WTC11 (cell line): ENCODE data around the gene RNF31. TPM values are rescaled to one million over a fixed set of nuclear protein-coding genes. Genes with fewer than 3 reads are reported as not detected.

Experiments used
- ATAC-seq: fragments of 200-7000 bp; cut with Tn5 transposase; 2 replicates; pipeline ENCODE4 v1.10.0; 2021; ENCODE audit warnings: mild to moderate bottlenecking, moderate library complexity
- CTCF ChIA-PET: fragments of 300-600 bp; sonication (Branson Sonifier 250); formaldehyde crosslinking; loops from one replicate; lab custom pipeline; 2021; ENCODE audit warnings: antibody characterized with exemption; lab: Charles Lee
- POLR2A ChIA-PET: fragments of 350-600 bp; sonication (Branson Sonifier 250); formaldehyde crosslinking; loops from one replicate; lab custom pipeline; 2021; ENCODE audit warnings: antibody characterized with exemption; lab: Charles Lee
- DNase-seq: peaks from one replicate; pipeline ENCODE4 v3.0.0; 2021; ENCODE audit warnings: low spot score
- H3K27ac Mint-ChIP-seq: 2 replicates; pipeline ENCODE4 v1.8.0; 2021; ENCODE audit warnings: mixed read lengths
- H3K27me3 Mint-ChIP-seq: 2 replicates; pipeline ENCODE4 v1.8.0; 2021; ENCODE audit warnings: low read depth, mild to moderate bottlenecking, moderate library complexity, mixed read lengths
- H3K36me3 Mint-ChIP-seq: 2 replicates; pipeline ENCODE4 v1.8.0; 2021; ENCODE audit warnings: mixed read lengths
- H3K4me1 Mint-ChIP-seq: 2 replicates; pipeline ENCODE4 v1.8.0; 2022; ENCODE audit warnings: mixed read lengths
- H3K4me3 Mint-ChIP-seq: 2 replicates; pipeline ENCODE4 v1.8.0; 2021; ENCODE audit warnings: mild to moderate bottlenecking, moderate library complexity, mixed read lengths
- H3K9me3 Mint-ChIP-seq: 2 replicates; pipeline ENCODE4 v1.8.0; 2021; ENCODE audit warnings: mixed read lengths
- ATF2 ChIP-seq: sonication (generic); formaldehyde crosslinking; IDR thresholded peaks from 2 replicates; pipeline ENCODE4 v1.8.1; 2022; ENCODE audit warnings: low read depth, missing genetic modification reagents, borderline replicate concordance
- E2F5 ChIP-seq: sonication (generic); formaldehyde crosslinking; IDR thresholded peaks from 2 replicates; pipeline ENCODE4 v1.8.1; 2022; ENCODE audit warnings: mild to moderate bottlenecking, moderate library complexity, missing genetic modification reagents
- ERG ChIP-seq: fragments of 250-450 bp; sonication (Bioruptor Pico); IDR thresholded peaks from 2 replicates; pipeline ENCODE4 v1.8.0; 2021; ENCODE audit warnings: mild to moderate bottlenecking
- ESRRA ChIP-seq: sonication (generic); formaldehyde crosslinking; IDR thresholded peaks from 2 replicates; pipeline ENCODE4 v1.8.1; 2022; ENCODE audit warnings: mild to moderate bottlenecking, missing genetic modification reagents, borderline replicate concordance
- ETV6 ChIP-seq: sonication (generic); formaldehyde crosslinking; IDR thresholded peaks from 2 replicates; pipeline ENCODE4 v1.8.1; 2022; ENCODE audit warnings: mild to moderate bottlenecking, missing genetic modification reagents
- FOXP4 ChIP-seq: sonication (generic); formaldehyde crosslinking; IDR thresholded peaks from 2 replicates; pipeline ENCODE4 v1.8.0; 2022; ENCODE audit warnings: mild to moderate bottlenecking, missing genetic modification reagents
- IRF2 ChIP-seq: sonication (generic); formaldehyde crosslinking; IDR thresholded peaks from 2 replicates; pipeline ENCODE4 v1.8.0; 2022; ENCODE audit warnings: low read depth, missing genetic modification reagents, borderline replicate concordance
- JUN ChIP-seq: sonication (generic); formaldehyde crosslinking; IDR thresholded peaks from 2 replicates; pipeline ENCODE4 v1.8.0; 2023; ENCODE audit warnings: mild to moderate bottlenecking, missing genetic modification reagents
- MLX ChIP-seq: sonication (generic); formaldehyde crosslinking; IDR thresholded peaks from 2 replicates; pipeline ENCODE4 v1.8.1; 2023; ENCODE audit warnings: mild to moderate bottlenecking, missing genetic modification reagents, moderate library complexity
- NR1H2 ChIP-seq: sonication (generic); formaldehyde crosslinking; IDR thresholded peaks from 2 replicates; pipeline ENCODE4 v1.9.0; 2021; ENCODE audit warnings: mild to moderate bottlenecking, moderate library complexity, missing genetic modification reagents
- NR2C2 ChIP-seq: sonication (generic); formaldehyde crosslinking; IDR thresholded peaks from 2 replicates; pipeline ENCODE4 v1.8.0; 2022; ENCODE audit warnings: mild to moderate bottlenecking, missing genetic modification reagents
- SMAD4 ChIP-seq: sonication (generic); formaldehyde crosslinking; IDR thresholded peaks from 2 replicates; pipeline ENCODE4 v1.8.0; 2022; ENCODE audit warnings: mild to moderate bottlenecking, missing genetic modification reagents
- TCF7 ChIP-seq: sonication (generic); formaldehyde crosslinking; IDR thresholded peaks from 2 replicates; pipeline ENCODE4 v1.8.0; 2022; ENCODE audit warnings: mild to moderate bottlenecking, low read depth, missing genetic modification reagents, moderate library complexity
- TEAD4 ChIP-seq: sonication (generic); formaldehyde crosslinking; IDR thresholded peaks from 2 replicates; pipeline ENCODE4 v1.8.0; 2022; ENCODE audit warnings: mild to moderate bottlenecking, missing genetic modification reagents
- TP53 ChIP-seq: sonication (generic); formaldehyde crosslinking; IDR thresholded peaks from 2 replicates; pipeline ENCODE4 v1.8.1; 2023; ENCODE audit warnings: mild to moderate bottlenecking, missing genetic modification reagents
- USF1 ChIP-seq: sonication (generic); formaldehyde crosslinking; IDR thresholded peaks from 2 replicates; pipeline ENCODE4 v1.8.0; 2022; ENCODE audit warnings: mild to moderate bottlenecking, missing genetic modification reagents
- ZMAT4 ChIP-seq: fragments of 250-450 bp; sonication (Bioruptor Pico); IDR thresholded peaks from 2 replicates; pipeline ENCODE4 v1.9.0; 2021; ENCODE audit warnings: mild to moderate bottlenecking
- ZNF138 ChIP-seq: sonication (generic); formaldehyde crosslinking; conservative IDR thresholded peaks from 2 replicates; pipeline ENCODE4 v1.8.1; 2022; ENCODE audit warnings: mild to moderate bottlenecking, moderate library complexity, missing genetic modification reagents
- ZNF281 ChIP-seq: sonication (generic); formaldehyde crosslinking; IDR thresholded peaks from 2 replicates; pipeline ENCODE4 v1.8.0; 2023; ENCODE audit warnings: mild to moderate bottlenecking, missing genetic modification reagents
- ZNF425 ChIP-seq: fragments of 250-450 bp; sonication (Bioruptor Pico); conservative IDR thresholded peaks from 2 replicates; pipeline ENCODE4 v1.9.0; 2021; ENCODE audit warnings: mild to moderate bottlenecking
- total RNA-seq: library from RNA; stranded (reverse); gene quantifications from 3 replicates; pipeline ENCODE4 v1.2.3, GENCODE V29; 2021

The RNF31 gene
- total RNA-seq, 1 experiment from 2014 or later, result 86.2 TPM

GRCh38 chr14:24116128-24116814 is 31.0 kb upstream of the RNF31 start (continued):
- TF ChIP-seq E2F5 (CRISPR knock-in tag) (no peak), ETV6 (no peak), ZNF138 (CRISPR knock-in tag) (no peak)

GRCh38 chr14:24117179-24117578 is 30.1 kb upstream of the RNF31 start:
- ATAC-seq, result no peak
- no peak for TF ChIP-seq IRF2
- TF ChIP-seq TEAD4 (CRISPR knock-in tag), result no peak
- TF ChIP-seq ERG, result no peak
- no peak for TF ChIP-seq USF1
- no peak for TF ChIP-seq NR1H2 (CRISPR knock-in tag)
- TF ChIP-seq MLX (CRISPR knock-in tag), result no peak
- TF ChIP-seq, all 79 proteins: peak for 0
- Mint-ChIP-seq H3K4me1 (peaks cover 17% of the 10 kb centered on the region), H3K27me3 (peaks cover 4% of the 10 kb centered on the region; the same call in 1 of the 2 replicates), H3K4me3 (no peak overlapping the region), H3K36me3 (peaks cover 45% of the 10 kb centered on the region), H3K27ac (no peak overlapping the region), H3K9me3 (no peaks in the 10 kb centered on the region)
- no peak for DNase-seq
- ChIA-PET POLR2A (interaction anchor here (0.9 kb wide), 1 partner anchor 24 kb away, joined by 3 read pairs; no protein-coding TSS in a partner anchor), CTCF (interaction anchor here (0.6 to 1.3 kb wide), 2 partner anchors 9 to 44 kb away, joined by 3 read pairs; partner anchors contain the start of gene IRF9)

- POLR2A ChIA-PET, result interaction anchor here (1.0 kb wide), 1 partner anchor 22 kb away, joined by 3 read pairs; the partner anchor contains the start of gene EMC9
- no peak for DNase-seq
- TF ChIP-seq ZNF281 (CRISPR knock-in tag) (no peak), ATF2 (CRISPR knock-in tag) (no peak), NR1H2 (CRISPR knock-in tag) (no peak), ESRRA (CRISPR knock-in tag) (no peak), NR2C2 (CRISPR knock-in tag) (no peak), FOXP4 (CRISPR knock-in tag) (no peak), ZNF425 (CRISPR knock-in tag) (no peak), TCF7 (CRISPR knock-in tag) (no peak), ZMAT4 (CRISPR knock-in tag) (no peak), JUN (no peak), SMAD4 (CRISPR knock-in tag) (no peak), TP53 (no peak)
Observed at GRCh38 chr14:24119691-24120090, 27.6 kb upstream of the RNF31 start.

More at GRCh38 chr14:24119691-24120090, 27.6 kb upstream of the RNF31 start:
- Mint-ChIP-seq H3K27ac (no peak overlapping the region), H3K9me3 (no peaks in the 10 kb centered on the region), H3K4me1 (peaks cover 17% of the 10 kb centered on the region), H3K4me3 (no peak overlapping the region), H3K36me3 (peaks cover 55% of the 10 kb centered on the region), H3K27me3 (peaks cover 4% of the 10 kb centered on the region; the same call in 1 of the 2 replicates)
- CTCF ChIA-PET, result interaction anchor here (2.0 kb wide), 1 partner anchor 11 kb away, joined by 7 read pairs; no protein-coding TSS in a partner anchor
- ATAC-seq, result no peak
